ENCODE data around the gene MED15.
A peak's percentile ranks its signal among the peaks of the same experiment; 100 is the strongest.
"Not testable (repeated sequence)": the region's sequence is repeated elsewhere in the genome, so short reads cannot be mapped to it uniquely, and the experiment has no call there.

Gene MED15

GRCh38 chr22:20507253-20508066 is at the start of gene MED15:
Gene MED15, plus strand, starts transcription at chr22:20507610. Its CDS starts 69 bp downstream, at chr22:20507679.
- DNase-seq = peak; percentile 31

GRCh38 chr22:20458530-20459151 is 48.8 kb upstream of the MED15 start:
- DNase-seq = no peak

- DNase-seq = no peak
Observed at GRCh38 chr22:20459152-20459542, 48.3 kb upstream of the MED15 start.

GRCh38 chr22:20459862-20460261 is 47.5 kb upstream of the MED15 start:
- DNase-seq = no peak

- peak; percentile 64 for DNase-seq
Observed at GRCh38 chr22:20463324-20464095, 43.9 kb upstream of the MED15 start.

- DNase-seq = no peak
Observed at GRCh38 chr22:20464096-20464614, 43.3 kb upstream of the MED15 start.

GRCh38 chr22:20464912-20465758 is 42.3 kb upstream of the MED15 start:
- DNase-seq = no peak

- no peak for DNase-seq
Observed at GRCh38 chr22:20465759-20466077, 41.7 kb upstream of the MED15 start.

- DNase-seq = no peak
Observed at GRCh38 chr22:20466659-20467379, 40.6 kb upstream of the MED15 start.

GRCh38 chr22:20469110-20469868 is 38.1 kb upstream of the MED15 start:
- no peak for DNase-seq

GRCh38 chr22:20470525-20470924 is 36.9 kb upstream of the MED15 start:
- DNase-seq = not testable (repeated sequence)

GRCh38 chr22:20471126-20471833 is 36.1 kb upstream of the MED15 start:
- no peak for DNase-seq

- DNase-seq = no peak
Observed at GRCh38 chr22:20472629-20473442, 34.6 kb upstream of the MED15 start.

- no peak for DNase-seq
Observed at GRCh38 chr22:20475115-20475436, 32.3 kb upstream of the MED15 start.

- DNase-seq = not testable (repeated sequence)
Observed at GRCh38 chr22:20475569-20475968, 31.8 kb upstream of the MED15 start.

GRCh38 chr22:20478059-20478458 is 29.4 kb upstream of the MED15 start:
- DNase-seq = not testable (repeated sequence)

GRCh38 chr22:20479612-20480196 is 27.7 kb upstream of the MED15 start:
- no peak for DNase-seq

GRCh38 chr22:20483143-20483506 is 24.3 kb upstream of the MED15 start:
- DNase-seq = not testable (repeated sequence)

- no peak for DNase-seq
Observed at GRCh38 chr22:20483771-20484170, 23.6 kb upstream of the MED15 start.

All from GF-D8 (cell line).